NK-92 (cell line): ENCODE data around the gene COL5A3.
"Not testable (repeated sequence)": the region's sequence is repeated elsewhere in the genome, so short reads cannot be mapped to it uniquely, and the experiment has no call there.

Source experiments
- DNase-seq: peaks from one replicate; lab custom pipeline; 2025; ENCODE audit not compliant: unreplicated experiment; lab: John Stamatoyannopoulos, UW

Gene COL5A3

GRCh38 chr19:9972103-9972502, 38.2 kb downstream of the COL5A3 start:
- no peak for DNase-seq

- DNase-seq = no peak
Observed at GRCh38 chr19:9971166-9971897, 39.0 kb downstream of the COL5A3 start.

GRCh38 chr19:9970481-9970880, 39.8 kb downstream of the COL5A3 start:
- no peak for DNase-seq

GRCh38 chr19:9969688-9969975, 40.7 kb downstream of the COL5A3 start:
- no peak for DNase-seq

GRCh38 chr19:9968820-9969687, 41.2 kb downstream of the COL5A3 start:
- DNase-seq = no peak

GRCh38 chr19:9967326-9967725, 43.0 kb downstream of the COL5A3 start:
- DNase-seq = no peak

- DNase-seq = no peak
Observed at GRCh38 chr19:9966448-9966847, 43.9 kb downstream of the COL5A3 start.

- DNase-seq = no peak
Observed at GRCh38 chr19:9966024-9966423, 44.3 kb downstream of the COL5A3 start.

GRCh38 chr19:9962623-9963290, 47.5 kb downstream of the COL5A3 start:
- no peak for DNase-seq

- DNase-seq = no peak
Observed at GRCh38 chr19:9961103-9961502, 49.2 kb downstream of the COL5A3 start.

GRCh38 chr19:9958379-9958821, 51.9 kb downstream of the COL5A3 start:
- DNase-seq = no peak

GRCh38 chr19:9956956-9957355, 53.3 kb downstream of the COL5A3 start:
- DNase-seq = no peak

GRCh38 chr19:9953802-9954542, 56.3 kb downstream of the COL5A3 start:
- DNase-seq = no peak

- no peak for DNase-seq
Observed at GRCh38 chr19:9952276-9952675, 58.0 kb downstream of the COL5A3 start.

GRCh38 chr19:9947441-9947840, 62.9 kb downstream of the COL5A3 start:
- DNase-seq = no peak

- not testable (repeated sequence) for DNase-seq
Observed at GRCh38 chr19:9946528-9947125, 63.7 kb downstream of the COL5A3 start.

GRCh38 chr19:9945319-9945966, 64.9 kb downstream of the COL5A3 start:
- DNase-seq = no peak

- DNase-seq = no peak
Observed at GRCh38 chr19:9943744-9944143, 66.6 kb downstream of the COL5A3 start.

- no peak for DNase-seq
Observed at GRCh38 chr19:9941671-9942070, 68.6 kb downstream of the COL5A3 start.

- no peak for DNase-seq
Observed at GRCh38 chr19:9941231-9941630, 69.1 kb downstream of the COL5A3 start.
